GF-D8 (cell line): ENCODE data around the gene GALNS.

Experiments used
- DNase-seq: peaks from one replicate; lab custom pipeline; 2025; lab: John Stamatoyannopoulos, UW

GALNS gene

GRCh38 chr16:88857728-88858339, 1.1 kb upstream of the GALNS start:
- peak; percentile 48 for DNase-seq

- DNase-seq, result no peak
Measured at GRCh38 chr16:88856122-88856827, 472 bp downstream of the GALNS start.

- DNase-seq, result no peak
Measured at GRCh38 chr16:88855736-88856121, 1.0 kb downstream of the GALNS start.

- no peak for DNase-seq
Measured at GRCh38 chr16:88855176-88855575, 1.6 kb downstream of the GALNS start.

GRCh38 chr16:88854306-88855111, 2.2 kb downstream of the GALNS start:
- peak; percentile 25 for DNase-seq

- DNase-seq, result peak; percentile 7
Measured at GRCh38 chr16:88853325-88853941, 3.3 kb downstream of the GALNS start.

- no peak for DNase-seq
Measured at GRCh38 chr16:88851616-88852015, 5.1 kb downstream of the GALNS start.

GRCh38 chr16:88850531-88851199, 6.1 kb downstream of the GALNS start:
- no peak for DNase-seq

- DNase-seq, result no peak
Measured at GRCh38 chr16:88848557-88848956, 8.2 kb downstream of the GALNS start.

GRCh38 chr16:88847654-88848053, 9.1 kb downstream of the GALNS start:
- no peak for DNase-seq

- DNase-seq, result no peak
Measured at GRCh38 chr16:88846088-88846487, 10.7 kb downstream of the GALNS start.

- no peak for DNase-seq
Measured at GRCh38 chr16:88844419-88845036, 12.2 kb downstream of the GALNS start.

GRCh38 chr16:88843256-88843655, 13.5 kb downstream of the GALNS start:
- no peak for DNase-seq

GRCh38 chr16:88842806-88843205, 13.9 kb downstream of the GALNS start:
- no peak for DNase-seq

GRCh38 chr16:88842308-88842756, 14.4 kb downstream of the GALNS start:
- no peak for DNase-seq

GRCh38 chr16:88841521-88842307, 15.0 kb downstream of the GALNS start:
- DNase-seq, result no peak

GRCh38 chr16:88840600-88841215, 16.0 kb downstream of the GALNS start:
- DNase-seq, result no peak

- DNase-seq, result peak; percentile 97
Measured at GRCh38 chr16:88839745-88840599, 16.8 kb downstream of the GALNS start.

GRCh38 chr16:88839026-88839529, 17.7 kb downstream of the GALNS start:
- peak; percentile 59 for DNase-seq
